Vagina (tissue), 2 donors: Measurements from ENCODE around the gene WDSUB1. TPM values are rescaled to one million over a fixed set of nuclear protein-coding genes. Genes with fewer than 3 reads are reported as not detected.

ENCODE experiments used
- DNase-seq, 2 donors: peaks; one replicate each; pipeline ENCODE4 v3.0.0-alpha.2; 2017; ENCODE audit errors: extremely low spot score in 2 of 2
- H3K27ac ChIP-seq: fragments of 200-600 bp; sonication (generic); one replicate; pipeline ENCODE4 v1.5.1; 2019
- H3K27me3 ChIP-seq: fragments of 200-600 bp; sonication (generic); one replicate; pipeline ENCODE4 v1.5.1; 2019
- H3K36me3 ChIP-seq, 2 donors: fragments of 200-600 bp; sonication (generic); one replicate each; pipeline ENCODE4 v1.5.1; 2017 to 2019
- H3K4me1 ChIP-seq: fragments of 200-600 bp; sonication (generic); one replicate; pipeline ENCODE4 v1.5.1; 2019
- H3K4me3 ChIP-seq, 2 donors: fragments of 200-600 bp; sonication (generic); 1 replicate in 1 of 2; 2 replicates in 1 of 2; pipeline ENCODE4 v1.5.1; 2016 to 2019
- H3K9me3 ChIP-seq: fragments of 200-600 bp; sonication (generic); one replicate; pipeline ENCODE4 v1.5.1; 2019
- POLR2A ChIP-seq, 2 donors: fragments of 450-650 bp; IDR thresholded peaks; one replicate each; pipeline ENCODE4 v1.6.1; 2017; ENCODE audit warnings: antibody characterized with exemption in 2 of 2, mild to moderate bottlenecking in 2 of 2, moderate library complexity in 2 of 2
- POLR2AphosphoS5 ChIP-seq, 2 donors: sonication (generic); formaldehyde crosslinking; IDR thresholded peaks; one replicate each; pipeline ENCODE4 v1.9.0; 2017; ENCODE audit warnings: antibody characterized with exemption in 2 of 2, mild to moderate bottlenecking in 2 of 2, low read depth in 1 of 2; ENCODE audit not compliant: insufficient read depth in 1 of 2
- intact Hi-C: fragments of 100-400 bp; cut with DNase I; formaldehyde crosslinking; loops from one replicate; pipeline ENCODE4 v1.15.1; 2023
- total RNA-seq: library from RNA; depleted of rRNA; stranded (reverse); fragments of >200 nt; gene quantifications from one replicate; pipeline ENCODE4 v1.2.3, GENCODE V29; 2016
- TF ChIP-seq, protein P1 (sequence below), 3 experiments: fragments of 450-650 bp in 2 of 3; fragments of 200-600 bp in 1 of 3; sonication (generic) in 1 of 3; IDR thresholded peaks; one replicate each; pipeline ENCODE4 v1.5.1; 2017 to 2019; ENCODE audit warnings: antibody characterized with exemption in 3 of 3, mild to moderate bottlenecking in 2 of 3, moderate library complexity in 2 of 3

The WDSUB1 gene
- total RNA-seq, 1 donor from 2014 or later = 2.2 TPM

DNA sequence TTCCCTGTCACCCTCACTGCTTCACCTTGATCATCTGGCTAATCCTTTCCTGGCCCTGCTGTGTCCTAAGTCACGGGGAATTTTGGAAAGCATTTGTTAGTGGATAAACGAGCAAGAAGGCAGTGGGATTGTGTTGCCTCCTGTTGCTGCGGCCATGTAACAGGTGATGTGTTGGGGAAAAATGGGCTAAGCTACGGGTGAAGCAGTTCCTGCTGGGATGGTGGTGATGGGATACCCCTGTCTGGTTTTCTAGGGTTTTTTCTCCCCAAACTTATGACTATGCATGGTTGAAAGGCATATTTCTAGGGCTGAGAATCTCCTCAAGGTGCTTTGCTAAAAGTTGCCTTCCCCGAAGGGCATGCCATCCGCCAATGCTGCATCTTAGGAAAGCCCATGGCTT, 68.1 kb downstream of the WDSUB1 start:
- TF ChIP-seq POLR2AphosphoS5 (IDR thresholded peaks at IDR 0.05; ENCODE audit: insufficient read depth in 1 of 2, low read depth in 1 of 2) (no peak), POLR2A (IDR thresholded peaks at IDR 0.05) (no peak)
- TF ChIP-seq, protein P1, sequence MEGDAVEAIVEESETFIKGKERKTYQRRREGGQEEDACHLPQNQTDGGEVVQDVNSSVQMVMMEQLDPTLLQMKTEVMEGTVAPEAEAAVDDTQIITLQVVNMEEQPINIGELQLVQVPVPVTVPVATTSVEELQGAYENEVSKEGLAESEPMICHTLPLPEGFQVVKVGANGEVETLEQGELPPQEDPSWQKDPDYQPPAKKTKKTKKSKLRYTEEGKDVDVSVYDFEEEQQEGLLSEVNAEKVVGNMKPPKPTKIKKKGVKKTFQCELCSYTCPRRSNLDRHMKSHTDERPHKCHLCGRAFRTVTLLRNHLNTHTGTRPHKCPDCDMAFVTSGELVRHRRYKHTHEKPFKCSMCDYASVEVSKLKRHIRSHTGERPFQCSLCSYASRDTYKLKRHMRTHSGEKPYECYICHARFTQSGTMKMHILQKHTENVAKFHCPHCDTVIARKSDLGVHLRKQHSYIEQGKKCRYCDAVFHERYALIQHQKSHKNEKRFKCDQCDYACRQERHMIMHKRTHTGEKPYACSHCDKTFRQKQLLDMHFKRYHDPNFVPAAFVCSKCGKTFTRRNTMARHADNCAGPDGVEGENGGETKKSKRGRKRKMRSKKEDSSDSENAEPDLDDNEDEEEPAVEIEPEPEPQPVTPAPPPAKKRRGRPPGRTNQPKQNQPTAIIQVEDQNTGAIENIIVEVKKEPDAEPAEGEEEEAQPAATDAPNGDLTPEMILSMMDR (IDR thresholded peaks at IDR 0.05) = no peak
- DNase-seq = no peak
- no peak overlapping the region for H3K27ac ChIP-seq
- no peaks in the 10 kb centered on the region for H3K4me1 ChIP-seq
- no peaks in the 10 kb centered on the region for H3K9me3 ChIP-seq
- H3K36me3 ChIP-seq = peaks cover 0 to 54% of the 10 kb centered on the region in 2 donors
- no peaks in the 10 kb centered on the region for H3K27me3 ChIP-seq
- intact Hi-C loops = loop anchor here (10.0 kb wide), 1 partner anchor 86 kb away; no protein-coding TSS in a partner anchor
- no peak overlapping the region for H3K4me3 ChIP-seq

DNA sequence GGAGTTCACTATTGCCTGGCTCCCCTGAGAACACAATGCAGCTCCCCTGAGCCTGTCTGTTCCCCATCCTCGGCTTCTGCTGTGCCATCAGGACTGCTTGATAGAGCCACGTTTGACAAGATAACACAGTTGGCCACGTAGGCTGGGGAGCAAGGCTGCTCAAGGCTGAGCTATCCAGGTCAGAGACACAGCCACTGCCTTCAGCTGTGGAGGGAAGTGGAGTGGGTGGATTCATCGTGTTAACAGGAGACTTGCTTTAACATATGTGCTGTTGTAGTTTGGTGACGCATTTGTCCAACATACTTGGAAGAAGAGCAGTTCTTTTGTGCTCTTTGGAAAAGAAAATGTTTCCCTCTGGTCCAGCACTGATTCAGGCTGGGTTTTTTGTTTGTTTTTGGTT, 68.8 kb downstream of the WDSUB1 start:
- no peak for DNase-seq
- TF ChIP-seq POLR2AphosphoS5 (IDR thresholded peaks at IDR 0.05; ENCODE audit: insufficient read depth in 1 of 2, low read depth in 1 of 2) (no peak), POLR2A (IDR thresholded peaks at IDR 0.05) (no peak)
- TF ChIP-seq, protein P1 (IDR thresholded peaks at IDR 0.05) = no peak
- H3K4me1 ChIP-seq = no peaks in the 10 kb centered on the region
- H3K36me3 ChIP-seq = peaks cover 0 to 48% of the 10 kb centered on the region in 2 donors
- no peaks in the 10 kb centered on the region for H3K9me3 ChIP-seq
- no peaks in the 10 kb centered on the region for H3K27me3 ChIP-seq
- H3K4me3 ChIP-seq = no peak overlapping the region
- no peak overlapping the region for H3K27ac ChIP-seq
- intact Hi-C loops = loop anchor here (10.0 kb wide), 1 partner anchor 87 kb away; no protein-coding TSS in a partner anchor

DNA sequence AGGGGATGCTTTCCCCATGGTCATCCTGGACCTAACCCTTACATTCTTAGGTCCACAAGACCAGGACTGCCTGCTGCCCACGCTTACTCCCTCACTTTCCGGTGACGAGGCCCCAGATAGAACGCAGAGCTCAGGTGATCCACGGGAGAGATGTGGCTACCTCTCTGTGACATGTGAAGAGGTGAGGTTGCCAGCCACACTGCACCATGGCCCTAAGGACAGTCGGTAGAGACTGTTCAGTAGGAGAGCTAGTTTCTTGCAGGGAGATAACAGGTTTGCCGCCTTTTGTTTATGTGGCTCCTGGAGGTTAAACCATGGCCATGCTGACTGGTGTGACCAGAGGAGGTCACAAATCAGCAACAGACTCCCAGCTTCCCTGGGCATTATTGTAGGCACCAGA, 71.4 kb downstream of the WDSUB1 start:
- H3K27ac ChIP-seq = no peak overlapping the region
- no peaks in the 10 kb centered on the region for H3K4me1 ChIP-seq
- TF ChIP-seq, protein P1 (IDR thresholded peaks at IDR 0.05) = no peak
- TF ChIP-seq POLR2A (IDR thresholded peaks at IDR 0.05) (no peak), POLR2AphosphoS5 (IDR thresholded peaks at IDR 0.05; ENCODE audit: insufficient read depth in 1 of 2, low read depth in 1 of 2) (no peak)
- H3K4me3 ChIP-seq = no peak overlapping the region
- peaks cover 0 to 48% of the 10 kb centered on the region in 2 donors for H3K36me3 ChIP-seq
- intact Hi-C loops = loop anchor here (10.0 kb wide), 1 partner anchor 90 kb away; no protein-coding TSS in a partner anchor
- DNase-seq = no peak
- no peaks in the 10 kb centered on the region for H3K9me3 ChIP-seq
- H3K27me3 ChIP-seq = no peaks in the 10 kb centered on the region

DNA sequence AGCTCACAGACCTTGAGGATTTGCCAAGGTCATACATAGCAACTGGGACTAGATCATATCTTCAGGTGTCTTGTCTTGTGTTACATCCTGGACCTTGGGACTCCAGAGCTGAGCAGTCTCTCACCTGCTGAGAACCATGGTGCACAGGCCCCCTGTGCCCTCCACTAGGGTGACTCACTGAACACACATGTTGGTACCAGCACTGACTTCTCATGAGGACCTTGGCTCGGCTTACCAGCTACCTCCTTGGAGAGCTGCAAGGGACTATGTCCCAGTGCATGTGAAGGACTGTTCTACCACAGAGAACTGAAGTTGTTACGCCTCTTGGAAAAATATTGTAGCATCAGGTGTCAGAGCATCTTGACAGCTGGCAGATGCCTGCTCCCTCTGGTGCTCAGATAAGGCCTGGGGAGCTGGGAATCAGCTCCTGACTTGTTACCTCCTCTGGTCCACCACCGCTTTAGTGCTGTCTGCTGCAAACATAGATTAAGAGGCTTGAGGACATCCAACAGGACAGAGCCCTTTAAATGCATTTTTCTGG, 72.1 kb downstream of the WDSUB1 start:
- Histone ChIP-seq H3K9me3 (no peaks in the 10 kb centered on the region), H3K27ac (no peak overlapping the region), H3K4me3 (no peak overlapping the region), H3K27me3 (no peaks in the 10 kb centered on the region), H3K36me3 (peaks cover 0 to 41% of the 10 kb centered on the region in 2 donors), H3K4me1 (no peaks in the 10 kb centered on the region)
- intact Hi-C loops = loop anchor here (10.0 kb wide), 1 partner anchor 90 kb away; no protein-coding TSS in a partner anchor
- DNase-seq = no peak
- TF ChIP-seq POLR2AphosphoS5 (IDR thresholded peaks at IDR 0.05; ENCODE audit: insufficient read depth in 1 of 2, low read depth in 1 of 2) (no peak), POLR2A (IDR thresholded peaks at IDR 0.05) (no peak)
- TF ChIP-seq, protein P1 (IDR thresholded peaks at IDR 0.05) = no peak

DNA sequence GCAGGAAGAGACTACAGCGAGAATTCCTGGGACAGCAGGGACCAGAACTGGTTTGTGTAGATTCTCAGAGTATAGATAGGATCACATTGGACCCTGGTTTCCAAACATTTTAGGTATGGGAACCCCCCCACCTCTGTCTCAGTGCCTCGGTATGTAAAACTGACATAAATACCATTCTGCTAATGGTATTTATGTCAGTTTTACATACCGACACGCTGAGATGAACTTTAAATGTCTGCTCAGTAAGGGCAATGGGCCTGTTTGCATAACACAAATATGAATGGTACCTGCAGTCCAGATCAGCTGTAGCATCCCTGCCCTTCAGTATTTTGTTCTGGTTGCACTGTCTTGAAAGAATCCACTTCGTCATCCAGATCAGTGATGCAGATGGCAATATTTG, 73.2 kb downstream of the WDSUB1 start:
- H3K27me3 ChIP-seq = no peaks in the 10 kb centered on the region

More for the DNA sequence above, 73.2 kb downstream of the WDSUB1 start:
- H3K9me3 ChIP-seq = no peaks in the 10 kb centered on the region
- TF ChIP-seq POLR2A (IDR thresholded peaks at IDR 0.05) (no peak), POLR2AphosphoS5 (IDR thresholded peaks at IDR 0.05; ENCODE audit: insufficient read depth in 1 of 2, low read depth in 1 of 2) (no peak)
- TF ChIP-seq, protein P1 (IDR thresholded peaks at IDR 0.05) = no peak
- intact Hi-C loops = loop anchor here (10.0 kb wide), 1 partner anchor 92 kb away; no protein-coding TSS in a partner anchor
- H3K36me3 ChIP-seq = peaks cover 0 to 30% of the 10 kb centered on the region in 2 donors
- no peak for DNase-seq
- H3K4me1 ChIP-seq = no peaks in the 10 kb centered on the region
- H3K27ac ChIP-seq = no peak overlapping the region
- no peak overlapping the region for H3K4me3 ChIP-seq
